Naive thymus-derived CD4-positive, alpha-beta T cell (primary cell): ENCODE results near the gene ZKSCAN2. TPM values are rescaled to one million over a fixed set of nuclear protein-coding genes. Genes with fewer than 3 reads are reported as not detected.

Source experiments
- ATAC-seq: fragments of 150-1000 bp; cut with Tn5 transposase; 2 replicates; pipeline ENCODE4 v1.10.0; 2021; ENCODE audit warnings: mild to moderate bottlenecking, moderate library complexity
- CTCF ChIA-PET: fragments of 350-600 bp; sonication (Branson Sonifier 250); formaldehyde crosslinking; loops from one replicate; lab custom pipeline; 2021; ENCODE audit warnings: antibody characterized with exemption; lab: Charles Lee
- POLR2A ChIA-PET: fragments of 350-600 bp; sonication (Branson Sonifier 250); formaldehyde crosslinking; loops from one replicate; lab custom pipeline; 2021; ENCODE audit warnings: antibody characterized with exemption, inconsistent platforms; lab: Charles Lee
- DNase-seq, 9 donors: peaks; one replicate each; pipeline versions ENCODE4 v3.0.0 to v3.0.0-alpha.2; 2020 to 2022; ENCODE audit warnings: mixed read lengths in 1 of 9
- H3K27ac ChIP-seq: one replicate; pipeline ENCODE4 v1.7.0; 2013; ENCODE audit warnings: mild to moderate bottlenecking, low read depth, low read length, moderate library complexity
- H3K27me3 ChIP-seq, 2 donors: one replicate each; pipeline ENCODE4 v1.7.0; 2013; ENCODE audit warnings: low read length in 2 of 2, mild to moderate bottlenecking in 2 of 2, moderate library complexity in 2 of 2; ENCODE audit not compliant: control insufficient read depth in 2 of 2, insufficient read depth in 2 of 2
- H3K36me3 ChIP-seq, 3 experiments: 1 replicate in 2 of 3; 2 replicates in 1 of 3; pipeline ENCODE4 v1.7.0; 2013; ENCODE audit warnings: low read length in 3 of 3, mild to moderate bottlenecking in 3 of 3, moderate library complexity in 1 of 3; ENCODE audit not compliant: insufficient read depth in 3 of 3, control insufficient read depth in 2 of 3
- H3K4me1 ChIP-seq, 2 donors: one replicate each; pipeline ENCODE4 v1.7.0; 2013; ENCODE audit warnings: low read length in 2 of 2, mild to moderate bottlenecking in 2 of 2, moderate library complexity in 1 of 2; ENCODE audit not compliant: control insufficient read depth in 2 of 2, insufficient read depth in 2 of 2
- H3K4me3 ChIP-seq: 2 replicates; pipeline ENCODE4 v1.7.0; 2013; ENCODE audit warnings: mild to moderate bottlenecking, low read length
- H3K9me3 ChIP-seq, 3 experiments: 1 replicate in 2 of 3; 2 replicates in 1 of 3; pipeline ENCODE4 v1.7.0; 2013; ENCODE audit warnings: low read length in 3 of 3; ENCODE audit not compliant: control insufficient read depth in 2 of 3
- H3K27ac Mint-ChIP-seq, 9 donors: one replicate each; pipeline ENCODE4 v1.8.0; 2020 to 2022; ENCODE audit warnings: mixed read lengths in 9 of 9, mild to moderate bottlenecking in 8 of 9, moderate library complexity in 5 of 9, inconsistent platforms in 2 of 9
- H3K27me3 Mint-ChIP-seq, 5 donors: one replicate each; pipeline ENCODE4 v1.8.0; 2021 to 2022; ENCODE audit warnings: mixed read lengths in 5 of 5, mild to moderate bottlenecking in 1 of 5
- H3K36me3 Mint-ChIP-seq, 5 donors: one replicate each; pipeline ENCODE4 v1.8.0; 2020 to 2022; ENCODE audit warnings: mixed read lengths in 5 of 5, mild to moderate bottlenecking in 3 of 5, inconsistent platforms in 1 of 5
- H3K4me1 Mint-ChIP-seq, 7 donors: one replicate each; pipeline ENCODE4 v1.8.0; 2020 to 2022; ENCODE audit warnings: mixed read lengths in 7 of 7, mild to moderate bottlenecking in 3 of 7, inconsistent platforms in 1 of 7
- H3K4me3 Mint-ChIP-seq, 10 donors: one replicate each; pipeline ENCODE4 v1.8.0; 2020 to 2022; ENCODE audit warnings: mild to moderate bottlenecking in 10 of 10, mixed read lengths in 10 of 10, moderate library complexity in 6 of 10, inconsistent platforms in 2 of 10
- H3K9me3 Mint-ChIP-seq, 11 donors: one replicate each; pipeline ENCODE4 v1.8.0; 2020 to 2022; ENCODE audit warnings: mixed read lengths in 11 of 11, mild to moderate bottlenecking in 4 of 11, inconsistent platforms in 1 of 11, moderate library complexity in 1 of 11
- intact Hi-C, 2 donors: fragments of 100-400 bp; cut with micrococcal nuclease; formaldehyde crosslinking; loops; one replicate each; pipeline ENCODE4 v1.15.1; 2023
- polyA plus RNA-seq, 2 donors: library from polyadenylated mRNA; unstranded; fragments of 300-500 nt; fragmentation: Illumina TruSeq; gene quantifications; one replicate each; pipeline ENCODE4 v1.2.3, GENCODE V29; 2021
- total RNA-seq, 6 experiments: library from RNA in 5 of 6; stranded (reverse) in 5 of 6; gene quantifications; 1 replicate in 5 of 6; 2 replicates in 1 of 6; pipeline ENCODE4 v1.2.3 and lab custom pipeline; 2021 to 2026

The ZKSCAN2 gene
- total and polyA plus RNA-seq, 7 experiments from 2014 or later: 1.5 to 7.0 (median 4.8) TPM

DNA sequence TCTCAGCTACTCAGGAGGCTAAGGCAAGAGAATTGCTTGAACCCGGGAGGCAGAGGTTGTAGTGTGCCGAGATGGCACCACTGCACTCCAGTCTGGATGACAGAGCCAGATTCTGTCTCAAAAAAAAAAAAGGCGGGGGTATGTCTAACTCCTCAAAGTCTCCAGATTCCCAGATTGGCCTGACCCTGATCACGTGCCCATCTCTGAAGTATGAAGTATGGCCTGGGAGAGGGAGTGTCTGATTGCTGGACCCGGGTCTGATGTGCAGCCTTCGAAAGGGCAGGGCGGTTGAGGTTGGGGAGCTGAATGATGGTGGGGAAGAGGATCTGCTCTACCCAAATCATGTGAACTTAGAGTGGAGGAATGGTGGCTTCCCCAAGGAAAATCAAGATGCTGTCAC is 58.2 kb downstream of the ZKSCAN2 start:
- Histone ChIP-seq H3K4me1 (no peaks in the 10 kb centered on the region), H3K27me3 (no peaks in the 10 kb centered on the region), H3K36me3 (no peaks in the 10 kb centered on the region), H3K9me3 (no peaks in the 10 kb centered on the region), H3K27ac (no peak overlapping the region), H3K4me3 (no peak overlapping the region)
- no peaks in the 10 kb centered on the region for H3K27me3 Mint-ChIP-seq
- CTCF ChIA-PET: no interaction called here
- no peak for DNase-seq
- no peak overlapping the region for H3K27ac Mint-ChIP-seq
- H3K4me1 Mint-ChIP-seq: peaks cover 0 to 2% (median 0%) of the 10 kb centered on the region in 7 donors
- no peaks in the 10 kb centered on the region for H3K36me3 Mint-ChIP-seq
- H3K9me3 Mint-ChIP-seq: no peaks in the 10 kb centered on the region
- no peak for ATAC-seq
- no peak overlapping the region for H3K4me3 Mint-ChIP-seq
- intact Hi-C loops: no loop called here
- POLR2A ChIA-PET: no interaction called here

DNA sequence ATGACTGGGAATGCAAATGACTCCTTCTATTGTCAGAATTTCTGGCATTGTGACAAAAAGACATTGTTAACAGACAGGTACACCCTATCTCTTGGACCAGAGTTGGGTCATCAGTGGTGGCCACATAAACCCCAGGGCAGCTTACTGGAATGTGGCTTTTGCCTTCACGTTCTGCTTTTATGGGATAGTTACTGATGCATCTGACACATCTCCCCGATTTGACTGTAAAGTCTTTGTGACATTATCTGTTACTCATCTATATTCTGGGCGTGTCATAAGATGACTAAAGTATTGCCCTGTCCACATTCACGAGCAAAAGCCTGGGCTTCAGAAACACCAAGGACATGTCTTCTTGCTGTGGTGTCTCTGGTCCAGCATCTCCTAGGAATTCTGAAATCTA is 59.6 kb downstream of the ZKSCAN2 start:
- intact Hi-C loops: no loop called here
- no peak for ATAC-seq

DNA sequence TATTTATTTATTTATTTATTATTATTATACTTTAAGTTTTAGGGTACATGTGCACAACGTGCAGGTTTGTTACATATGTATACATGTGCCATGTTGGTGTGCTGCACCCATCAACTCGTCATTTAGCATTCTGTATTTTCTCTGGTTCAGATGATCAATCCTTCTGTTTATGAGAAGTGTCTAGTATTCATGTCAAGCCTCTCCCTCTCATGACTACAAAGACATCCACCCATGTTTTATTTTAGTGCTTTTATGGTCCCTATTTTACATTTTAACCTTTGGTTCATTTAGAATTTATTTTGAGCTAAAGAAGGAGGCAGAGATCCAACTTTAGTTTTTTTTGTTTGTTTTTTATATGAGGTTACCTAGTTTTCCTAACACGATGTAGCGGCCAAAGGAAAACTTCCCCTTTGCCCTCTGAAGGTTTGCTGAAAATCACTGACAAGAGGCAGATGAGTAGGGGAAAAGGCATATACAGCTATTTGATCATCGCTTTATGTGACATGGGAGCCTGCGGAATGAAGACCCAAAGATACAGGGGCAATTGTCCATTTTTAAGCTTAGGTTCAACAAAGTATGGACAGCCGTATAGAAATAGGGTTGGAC is 63.3 kb downstream of the ZKSCAN2 start:
- Mint-ChIP-seq H3K27ac (no peak overlapping the region), H3K9me3 (no peaks in the 10 kb centered on the region), H3K27me3 (no peaks in the 10 kb centered on the region), H3K4me3 (no peak overlapping the region), H3K36me3 (peaks cover 0 to 5% (median 0%) of the 10 kb centered on the region in 5 donors), H3K4me1 (no peaks in the 10 kb centered on the region)
- DNase-seq (no peak), ATAC-seq (no peak)
- intact Hi-C loops: no loop called here
- Histone ChIP-seq H3K27me3 (no peaks in the 10 kb centered on the region), H3K27ac (no peak overlapping the region), H3K4me1 (no peaks in the 10 kb centered on the region), H3K9me3 (no peaks in the 10 kb centered on the region), H3K4me3 (no peak overlapping the region), H3K36me3 (no peaks in the 10 kb centered on the region)
- POLR2A ChIA-PET: no interaction called here
- CTCF ChIA-PET: interaction anchor here (1.2 kb wide), 1 partner anchor 10 kb away, joined by 3 read pairs; no protein-coding TSS in a partner anchor

More for the DNA sequence above, 59.6 kb downstream of the ZKSCAN2 start:
- no peak overlapping the region for H3K4me3 Mint-ChIP-seq
- no peak for DNase-seq
- H3K27me3 Mint-ChIP-seq: no peaks in the 10 kb centered on the region
- Histone ChIP-seq H3K27me3 (no peaks in the 10 kb centered on the region), H3K36me3 (no peaks in the 10 kb centered on the region), H3K9me3 (no peaks in the 10 kb centered on the region), H3K4me1 (no peaks in the 10 kb centered on the region), H3K4me3 (no peak overlapping the region), H3K27ac (no peak overlapping the region)
- POLR2A ChIA-PET: no interaction called here
- CTCF ChIA-PET: interaction anchor here (0.9 kb wide), 1 partner anchor 27 kb away, joined by 3 read pairs; no protein-coding TSS in a partner anchor
- no peaks in the 10 kb centered on the region for H3K9me3 Mint-ChIP-seq
- no peak overlapping the region for H3K27ac Mint-ChIP-seq
- H3K36me3 Mint-ChIP-seq: no peaks in the 10 kb centered on the region
- peaks cover 0 to 2% (median 0%) of the 10 kb centered on the region in 7 donors for H3K4me1 Mint-ChIP-seq

DNA sequence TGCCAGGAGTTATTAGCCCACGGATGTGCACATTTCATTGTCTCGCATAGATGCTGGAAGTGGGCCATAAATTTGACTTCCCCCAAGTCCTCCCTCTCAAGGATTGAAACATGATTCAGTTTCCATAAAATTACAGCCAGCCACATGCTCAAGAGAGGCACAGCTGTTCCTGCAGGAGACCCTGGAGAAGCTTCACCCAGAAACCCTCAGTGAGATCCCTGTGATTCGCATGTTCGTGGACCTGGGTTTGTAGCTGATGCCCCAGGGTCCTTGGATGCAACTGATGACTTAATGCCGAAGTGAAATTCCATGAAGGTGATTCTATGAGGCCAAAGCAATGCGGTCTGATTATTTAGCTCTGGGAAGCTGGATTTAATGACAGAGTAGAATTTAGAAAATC is 65.5 kb downstream of the ZKSCAN2 start:
- Mint-ChIP-seq H3K9me3 (no peaks in the 10 kb centered on the region), H3K4me3 (no peak overlapping the region), H3K4me1 (no peaks in the 10 kb centered on the region), H3K36me3 (peaks cover 0 to 14% (median 0%) of the 10 kb centered on the region in 5 donors), H3K27ac (no peak overlapping the region), H3K27me3 (no peaks in the 10 kb centered on the region)
- no peaks in the 10 kb centered on the region for H3K4me1 ChIP-seq
- no peaks in the 10 kb centered on the region for H3K27me3 ChIP-seq
- CTCF ChIA-PET: no interaction called here
- no peaks in the 10 kb centered on the region for H3K9me3 ChIP-seq
- H3K36me3 ChIP-seq: no peaks in the 10 kb centered on the region
- no peak for ATAC-seq
- intact Hi-C loops: no loop called here
- POLR2A ChIA-PET: no interaction called here
- no peak overlapping the region for H3K27ac ChIP-seq
- DNase-seq: no peak
- no peak overlapping the region for H3K4me3 ChIP-seq

DNA sequence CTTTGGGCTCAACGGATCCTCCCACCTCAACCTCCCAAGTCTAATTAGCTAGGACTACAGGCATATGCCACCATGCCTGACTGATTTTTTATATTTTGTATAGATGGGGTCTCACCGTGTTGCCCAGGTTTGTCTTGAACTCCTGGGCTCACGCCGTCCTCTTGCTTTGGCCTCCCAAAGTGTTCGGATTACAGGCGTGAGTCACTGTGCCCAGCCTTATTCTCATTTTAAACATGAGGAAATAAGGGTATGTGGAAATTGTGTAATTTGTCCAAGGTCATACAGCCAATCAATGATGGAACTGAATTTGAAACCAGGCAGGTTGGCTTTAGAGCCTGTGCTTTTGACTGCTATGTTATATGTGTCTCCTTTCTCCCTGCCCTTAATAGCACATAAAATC is 68.3 kb downstream of the ZKSCAN2 start:
- ATAC-seq: no peak
- H3K4me3 Mint-ChIP-seq: no peak overlapping the region
- H3K4me1 Mint-ChIP-seq: no peaks in the 10 kb centered on the region

DNA sequence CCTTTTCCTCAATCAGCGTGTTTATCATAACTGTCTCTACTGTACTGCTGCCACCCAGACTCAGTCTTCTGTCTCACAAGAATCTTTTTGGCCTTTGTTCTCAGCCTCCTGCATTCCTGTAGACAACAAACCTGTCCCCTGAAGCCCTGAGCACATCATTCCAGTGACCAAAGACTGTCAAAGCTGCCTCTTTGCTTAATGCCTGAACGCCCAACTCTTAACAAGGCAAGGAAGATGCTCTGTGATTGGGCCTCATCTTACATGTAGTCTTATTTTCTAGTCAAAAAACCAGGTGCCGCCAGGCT is 70.2 kb downstream of the ZKSCAN2 start:
- intact Hi-C loops: no loop called here
- CTCF ChIA-PET: no interaction called here
- Histone ChIP-seq H3K27me3 (no peaks in the 10 kb centered on the region), H3K9me3 (no peaks in the 10 kb centered on the region), H3K4me1 (no peaks in the 10 kb centered on the region), H3K36me3 (no peaks in the 10 kb centered on the region), H3K27ac (no peak overlapping the region), H3K4me3 (no peak overlapping the region)
- no peak for ATAC-seq
- H3K27me3 Mint-ChIP-seq: no peaks in the 10 kb centered on the region
- H3K27ac Mint-ChIP-seq: no peak overlapping the region
- DNase-seq: no peak
- peaks cover 0 to 14% (median 0%) of the 10 kb centered on the region in 5 donors for H3K36me3 Mint-ChIP-seq
- H3K4me1 Mint-ChIP-seq: no peaks in the 10 kb centered on the region
- no peaks in the 10 kb centered on the region for H3K9me3 Mint-ChIP-seq
- H3K4me3 Mint-ChIP-seq: no peak overlapping the region
- POLR2A ChIA-PET: no interaction called here

More for the DNA sequence above, 68.3 kb downstream of the ZKSCAN2 start:
- Histone ChIP-seq H3K36me3 (no peaks in the 10 kb centered on the region), H3K9me3 (no peaks in the 10 kb centered on the region), H3K27ac (no peak overlapping the region), H3K4me3 (no peak overlapping the region), H3K27me3 (no peaks in the 10 kb centered on the region), H3K4me1 (no peaks in the 10 kb centered on the region)
- Mint-ChIP-seq H3K27me3 (no peaks in the 10 kb centered on the region), H3K9me3 (no peaks in the 10 kb centered on the region), H3K27ac (peak overlapping the region in 1 of 9 donors; percentile 76), H3K36me3 (peaks cover 0 to 14% (median 0%) of the 10 kb centered on the region in 5 donors)
- ChIA-PET POLR2A (no interaction called here), CTCF (no interaction called here)
- DNase-seq: no peak
- intact Hi-C loops: no loop called here
